Measurements from ENCODE around the gene TMEM259. TPM values are rescaled to one million over a fixed set of nuclear protein-coding genes. Genes with fewer than 3 reads are reported as not detected.
A peak's percentile ranks its signal among the peaks of the same experiment; 100 is the strongest.

TMEM259 gene
- total and polyA plus RNA-seq, 2 of the 13 experiments (the other 11 are each of a cell fraction or from before 2014, with no cell fraction given) = 64.7 to 164 TPM

DNA sequence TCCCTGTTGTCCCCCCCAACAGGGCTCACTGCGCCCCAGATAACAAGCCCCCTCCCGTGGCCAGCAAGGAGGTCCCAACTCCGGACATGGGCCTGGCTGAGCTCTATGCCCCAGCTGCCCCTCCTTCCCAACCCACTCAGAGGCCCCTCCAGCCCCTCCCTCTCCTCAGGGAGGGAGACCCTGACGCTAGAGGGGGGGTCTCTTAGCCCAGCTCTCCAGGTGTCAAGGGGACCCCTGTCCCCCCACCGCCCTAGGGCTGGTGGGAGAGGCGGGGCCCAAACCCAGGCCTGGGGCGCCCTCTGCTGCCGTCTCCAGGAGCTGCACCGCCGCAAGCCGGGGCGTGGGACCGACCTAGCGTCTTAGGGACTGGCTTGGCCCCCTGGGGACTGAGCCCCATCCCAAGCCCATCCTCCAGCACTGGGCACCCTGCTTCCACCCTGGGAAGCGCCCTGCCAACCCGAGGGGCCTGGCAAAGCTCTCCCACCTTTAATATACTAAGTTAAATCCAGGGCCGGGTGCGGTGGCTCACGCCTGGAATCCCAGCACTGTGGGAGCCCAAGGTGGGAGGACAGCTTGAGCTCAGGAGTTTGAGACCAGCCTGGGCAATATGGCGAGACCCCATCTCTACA, 19.3 kb downstream of the TMEM259 start (continued):
- no peak for TF ChIP-seq PAF1 (CRISPR knock-in tag; IDR thresholded peaks at IDR 0.05)
- 0 out of 2 replicates have a peak, but pooled peaks have one; percentile 18 for TF ChIP-seq SP5 (CRISPR knock-in tag; IDR thresholded peaks at IDR 0.05; ENCODE audit: borderline replicate concordance, low read depth)
- no peak for TF ChIP-seq ZNF747 (CRISPR knock-in tag; IDR thresholded peaks at IDR 0.05; ENCODE audit: borderline replicate concordance)
- TF ChIP-seq FOXC1 (CRISPR knock-in tag; IDR thresholded peaks at IDR 0.05; ENCODE audit: borderline replicate concordance) = no peak
- TF ChIP-seq ZSCAN31 (CRISPR knock-in tag; IDR thresholded peaks at IDR 0.05; ENCODE audit: low read depth) = no peak
- no peak for TF ChIP-seq ZNF577 (CRISPR knock-in tag; IDR thresholded peaks at IDR 0.05; ENCODE audit: borderline replicate concordance, low read depth)
- no peak for TF ChIP-seq NFE2L2 (IDR thresholded peaks at IDR 0.05; ENCODE audit: low read length)
- TF ChIP-seq, protein P1, sequence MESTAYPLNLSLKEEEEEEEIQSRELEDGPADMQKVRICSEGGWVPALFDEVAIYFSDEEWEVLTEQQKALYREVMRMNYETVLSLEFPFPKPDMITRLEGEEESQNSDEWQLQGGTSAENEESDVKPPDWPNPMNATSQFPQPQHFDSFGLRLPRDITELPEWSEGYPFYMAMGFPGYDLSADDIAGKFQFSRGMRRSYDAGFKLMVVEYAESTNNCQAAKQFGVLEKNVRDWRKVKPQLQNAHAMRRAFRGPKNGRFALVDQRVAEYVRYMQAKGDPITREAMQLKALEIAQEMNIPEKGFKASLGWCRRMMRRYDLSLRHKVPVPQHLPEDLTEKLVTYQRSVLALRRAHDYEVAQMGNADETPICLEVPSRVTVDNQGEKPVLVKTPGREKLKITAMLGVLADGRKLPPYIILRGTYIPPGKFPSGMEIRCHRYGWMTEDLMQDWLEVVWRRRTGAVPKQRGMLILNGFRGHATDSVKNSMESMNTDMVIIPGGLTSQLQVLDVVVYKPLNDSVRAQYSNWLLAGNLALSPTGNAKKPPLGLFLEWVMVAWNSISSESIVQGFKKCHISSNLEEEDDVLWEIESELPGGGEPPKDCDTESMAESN (CRISPR knock-in tag; conservative IDR thresholded peaks at IDR 0.05) = 0 out of 2 replicates have a peak, but pooled peaks have one; percentile 45
- TF ChIP-seq BORCS8-MEF2B (CRISPR knock-in tag; IDR thresholded peaks at IDR 0.05) = no peak
- TF ChIP-seq CREBL2 (CRISPR knock-in tag; IDR thresholded peaks at IDR 0.05; ENCODE audit: borderline replicate concordance) = no peak
- no peak for TF ChIP-seq KAT7 (CRISPR knock-in tag; IDR thresholded peaks at IDR 0.05; ENCODE audit: borderline replicate concordance)
- no peak for TF ChIP-seq ZNF530 (CRISPR knock-in tag; IDR thresholded peaks at IDR 0.05; ENCODE audit: low read depth)
- TF ChIP-seq NR3C1 (CRISPR knock-in tag; IDR thresholded peaks at IDR 0.05) = no peak
- TF ChIP-seq TRIM24 (CRISPR knock-in tag; IDR thresholded peaks at IDR 0.05) = no peak
- TF ChIP-seq ZNF552 (CRISPR knock-in tag; IDR thresholded peaks at IDR 0.05; ENCODE audit: borderline replicate concordance) = no peak
- no peak for TF ChIP-seq NR2F6 (IDR thresholded peaks at IDR 0.05)
- no peak for TF ChIP-seq NR2F6 (CRISPR knock-in tag; IDR thresholded peaks at IDR 0.05)
- TF ChIP-seq ZNF644 (CRISPR knock-in tag; IDR thresholded peaks at IDR 0.05; ENCODE audit: low read depth) = no peak
- no peak for TF ChIP-seq ATF2 (CRISPR knock-in tag; IDR thresholded peaks at IDR 0.05)
- TF ChIP-seq SMAD3 (CRISPR knock-in tag; IDR thresholded peaks at IDR 0.05) = no peak
- TF ChIP-seq CENPT (CRISPR knock-in tag; IDR thresholded peaks at IDR 0.05; ENCODE audit: low read depth) = no peak
- TF ChIP-seq HMG20B (CRISPR knock-in tag; conservative IDR thresholded peaks at IDR 0.05) = no peak
- no peak for TF ChIP-seq XBP1 (CRISPR knock-in tag; IDR thresholded peaks at IDR 0.05)
- TF ChIP-seq ZNF34 (CRISPR knock-in tag; IDR thresholded peaks at IDR 0.05; ENCODE audit: borderline replicate concordance) = no peak
- TF ChIP-seq IKZF5 (CRISPR knock-in tag; IDR thresholded peaks at IDR 0.05) = peak; percentile 40; the same call in 1 of the 2 replicates
- TF ChIP-seq MAZ (IDR thresholded peaks at IDR 0.05; ENCODE audit: borderline replicate concordance, low read depth, low read length) = peak; percentile 32; the same call in 1 of the 2 replicates
- no peak for TF ChIP-seq MAZ (CRISPR knock-in tag; IDR thresholded peaks at IDR 0.05; ENCODE audit: low read depth)
- no peak for TF ChIP-seq SRY (CRISPR knock-in tag; IDR thresholded peaks at IDR 0.05)
- no peak for TF ChIP-seq JARID2 (CRISPR knock-in tag; IDR thresholded peaks at IDR 0.05; ENCODE audit: insufficient replicate concordance)

All from HepG2 (cell line).